ENCODE results near the gene CRMP1. TPM values are rescaled to one million over a fixed set of nuclear protein-coding genes. Genes with fewer than 3 reads are reported as not detected.
A peak's percentile ranks its signal among the peaks of the same experiment; 100 is the strongest.

Gene CRMP1
- 1 to 10 TPM in 1 of 2 donors, under 1 TPM in 1; 0.37 to 1.1 TPM for total RNA-seq

- H3K4me3 ChIP-seq, result peak within 1 kb of the TSS in 1 of 2 donors; percentile 19
- no peak for TF ChIP-seq CTCF (IDR thresholded peaks at IDR 0.05)
- H3K27me3 ChIP-seq, result peaks cover 19 to 29% of the 10 kb centered on the region in 2 donors
- H3K27ac ChIP-seq, result no peak within 1 kb of the TSS
- H3K36me3 ChIP-seq, result no peaks in the 10 kb centered on the region
- no peak for DNase-seq (ENCODE audit: low spot score)
- peaks cover 0 to 13% of the 10 kb centered on the region in 2 donors for H3K9me3 ChIP-seq
- H3K4me1 ChIP-seq, result peaks cover 0 to 17% of the 10 kb centered on the region in 2 donors
These were observed at the start of gene CRMP1 for GRCh38 chr4:5893004-5893580. TSS of gene CRMP1 (minus strand) at chr4:5893086. CDS start at chr4:5892969, 117 bp downstream.

GRCh38 chr4:5941601-5942000 is 48.7 kb upstream of the CRMP1 start:
- no peak overlapping the region for H3K27ac ChIP-seq
- no peak for DNase-seq (ENCODE audit: low spot score)
- H3K27me3 ChIP-seq, result no peaks in the 10 kb centered on the region
- no peak for TF ChIP-seq CTCF (IDR thresholded peaks at IDR 0.05)
- H3K36me3 ChIP-seq, result no peaks in the 10 kb centered on the region
- H3K4me3 ChIP-seq, result no peak overlapping the region
- no peaks in the 10 kb centered on the region for H3K4me1 ChIP-seq
- H3K9me3 ChIP-seq, result no peaks in the 10 kb centered on the region

- no peaks in the 10 kb centered on the region for H3K9me3 ChIP-seq
- H3K27me3 ChIP-seq, result no peaks in the 10 kb centered on the region
- no peak for DNase-seq (ENCODE audit: low spot score)
- TF ChIP-seq CTCF (IDR thresholded peaks at IDR 0.05), result no peak
- no peak overlapping the region for H3K27ac ChIP-seq
- H3K4me3 ChIP-seq, result no peak overlapping the region
- no peaks in the 10 kb centered on the region for H3K4me1 ChIP-seq
- H3K36me3 ChIP-seq, result no peaks in the 10 kb centered on the region
These were observed 47.8 kb upstream of the CRMP1 start for GRCh38 chr4:5940470-5941203.

GRCh38 chr4:5933996-5934831 is 41.3 kb upstream of the CRMP1 start:
- H3K27me3 ChIP-seq, result no peaks in the 10 kb centered on the region
- no peaks in the 10 kb centered on the region for H3K9me3 ChIP-seq

GRCh38 chr4:5933116-5933515 is 40.2 kb upstream of the CRMP1 start:
- Histone ChIP-seq H3K4me3 (no peak overlapping the region), H3K4me1 (no peaks in the 10 kb centered on the region), H3K27me3 (no peaks in the 10 kb centered on the region)

More at GRCh38 chr4:5933996-5934831, 41.3 kb upstream of the CRMP1 start:
- DNase-seq (ENCODE audit: low spot score), result no peak
- Histone ChIP-seq H3K4me3 (no peak overlapping the region), H3K36me3 (no peaks in the 10 kb centered on the region), H3K4me1 (no peaks in the 10 kb centered on the region), H3K27ac (no peak overlapping the region)
- TF ChIP-seq CTCF (IDR thresholded peaks at IDR 0.05), result no peak

More at GRCh38 chr4:5933116-5933515, 40.2 kb upstream of the CRMP1 start:
- no peaks in the 10 kb centered on the region for H3K36me3 ChIP-seq
- TF ChIP-seq CTCF (IDR thresholded peaks at IDR 0.05), result no peak
- DNase-seq (ENCODE audit: low spot score), result no peak
- H3K27ac ChIP-seq, result no peak overlapping the region
- H3K9me3 ChIP-seq, result no peaks in the 10 kb centered on the region

Measured in right atrium auricular region (tissue), 2 donors.